GM18907 (cell line): ENCODE data around the gene LRRC75B.
"Not testable (repeated sequence)": the region's sequence is repeated elsewhere in the genome, so short reads cannot be mapped to it uniquely, and the experiment has no call there.

Source experiments
- ATAC-seq: cut with Tn5 transposase; IDR thresholded peaks from one replicate; pipeline ENCODE4 v1.9.1; 2021; ENCODE audit warnings: mild to moderate bottlenecking, moderate library complexity; ENCODE audit not compliant: unreplicated experiment

Gene LRRC75B

GRCh38 chr22:24555165-24556039, 37.5 kb downstream of the LRRC75B start, which contains the start of gene SNRPD3:
Gene SNRPD3 (plus strand): TSS chr22:24555999. CDS start chr22:24557675, 1,676 bp downstream.
- ATAC-seq: peak; percentile 71

- ATAC-seq: peak; percentile 10
Observed at GRCh38 chr22:24554313-24555164, 38.3 kb downstream of the LRRC75B start, which contains the start of gene GUCD1. Gene GUCD1 (minus strand): TSS chr22:24555138. CDS start chr22:24554991, 147 bp downstream.

- ATAC-seq: no peak
Observed at GRCh38 chr22:24553597-24554312, 39.1 kb downstream of the LRRC75B start.

DNA sequence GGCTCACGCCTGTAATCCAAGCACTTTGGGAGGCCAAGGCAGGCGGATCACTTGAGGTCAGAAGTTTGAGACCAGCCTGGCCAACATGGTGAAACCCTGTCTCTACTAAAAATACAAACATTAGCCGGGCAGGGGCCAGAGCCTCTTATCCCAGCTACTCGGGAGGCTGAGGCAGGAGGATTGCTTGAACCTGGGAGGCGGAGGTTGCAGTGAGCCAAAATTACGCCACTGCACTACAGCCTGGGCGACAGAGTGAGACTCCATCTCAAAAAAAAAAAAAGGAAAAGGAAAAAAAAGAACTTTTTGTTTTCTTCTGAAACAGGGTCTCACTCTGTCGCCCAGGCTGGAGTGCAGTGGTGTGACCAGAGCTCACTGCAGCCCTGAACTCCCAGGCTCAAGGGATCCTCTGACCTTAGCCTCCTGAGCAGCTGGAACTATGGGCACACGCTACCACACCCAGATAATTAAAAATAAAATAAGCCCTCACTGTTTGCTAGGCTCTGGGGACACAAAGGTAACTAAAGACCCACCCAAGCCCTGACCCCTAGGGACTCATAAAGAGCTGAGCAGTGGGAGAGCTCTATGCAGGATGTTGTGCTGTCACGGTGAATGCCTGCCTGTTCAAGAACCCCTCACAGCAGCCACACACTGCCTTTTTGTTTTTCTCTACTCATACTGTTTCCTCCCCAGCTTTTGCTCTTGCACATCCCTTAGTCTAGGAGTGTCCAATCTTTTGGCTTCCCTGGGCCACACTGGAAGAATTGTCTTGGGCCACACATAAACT, 40.2 kb downstream of the LRRC75B start:
- not testable (repeated sequence) for ATAC-seq

- ATAC-seq: no peak
Observed at GRCh38 chr22:24550902-24551435, 41.9 kb downstream of the LRRC75B start.

DNA sequence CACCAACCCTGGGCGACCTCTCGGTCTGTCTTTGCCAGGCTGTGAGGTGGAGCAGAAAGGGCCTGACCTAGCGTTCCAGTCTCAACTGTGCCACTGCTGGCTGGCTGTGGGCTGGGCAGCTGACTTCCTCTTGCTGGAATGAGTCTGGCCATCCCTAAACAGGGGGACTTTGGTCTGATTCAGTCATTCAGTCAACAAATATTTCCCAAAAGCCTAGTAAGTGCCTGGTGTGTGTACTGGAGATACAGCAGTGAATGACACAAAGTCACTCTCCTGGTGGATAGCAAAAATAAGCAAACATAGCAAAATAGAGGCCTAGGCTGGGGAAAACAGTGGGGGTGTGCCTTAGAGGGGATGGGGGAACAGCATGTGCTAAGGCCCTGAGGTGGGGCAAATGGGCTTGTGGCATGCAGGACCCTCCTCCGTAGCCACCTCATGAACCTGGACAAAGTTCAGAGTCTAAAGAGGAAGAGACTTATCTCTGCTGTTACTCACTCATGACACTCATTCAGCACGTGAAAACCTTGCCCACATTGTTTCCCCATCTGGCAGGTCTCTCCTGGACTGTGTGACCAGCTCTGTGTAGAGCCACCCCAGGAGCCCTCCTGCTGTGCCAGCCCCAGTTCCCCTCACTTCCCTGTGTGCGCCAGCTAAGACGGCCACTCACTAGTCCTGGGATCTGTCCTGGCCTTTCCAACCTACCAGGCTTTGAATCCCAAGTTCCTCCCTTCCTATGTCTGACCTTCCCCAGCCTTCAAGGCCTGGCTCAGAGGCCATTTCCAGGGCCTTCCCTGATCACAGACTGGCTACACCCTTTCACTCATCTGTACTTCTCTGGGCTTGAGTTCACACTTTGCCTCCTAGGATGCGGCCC, 42.6 kb downstream of the LRRC75B start:
- ATAC-seq: no peak

GRCh38 chr22:24548812-24549211, 44.1 kb downstream of the LRRC75B start:
- no peak for ATAC-seq

- ATAC-seq: no peak
Observed at GRCh38 chr22:24543679-24544243, 49.1 kb downstream of the LRRC75B start.

DNA sequence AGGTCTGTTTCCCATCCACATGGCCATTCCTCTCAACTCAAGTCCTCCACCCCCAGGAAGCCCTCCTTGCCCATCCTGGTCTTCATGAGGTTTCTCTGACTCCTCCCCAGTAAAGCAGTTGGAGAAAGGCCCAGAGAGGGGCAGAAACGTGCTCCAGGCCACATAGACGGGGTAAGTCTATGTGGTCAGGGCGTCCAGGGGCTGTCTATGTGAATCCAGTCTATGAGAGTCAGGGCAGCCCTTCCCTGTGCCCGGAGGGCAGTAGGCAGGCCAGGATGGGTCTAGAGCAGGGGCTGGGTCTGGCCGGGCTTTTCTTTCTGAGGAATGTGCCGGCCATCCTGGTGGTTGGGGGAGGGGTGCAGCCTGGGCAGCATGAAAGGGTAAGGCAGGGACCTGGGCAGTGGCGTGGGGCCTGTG, 49.7 kb downstream of the LRRC75B start:
- ATAC-seq: no peak

DNA sequence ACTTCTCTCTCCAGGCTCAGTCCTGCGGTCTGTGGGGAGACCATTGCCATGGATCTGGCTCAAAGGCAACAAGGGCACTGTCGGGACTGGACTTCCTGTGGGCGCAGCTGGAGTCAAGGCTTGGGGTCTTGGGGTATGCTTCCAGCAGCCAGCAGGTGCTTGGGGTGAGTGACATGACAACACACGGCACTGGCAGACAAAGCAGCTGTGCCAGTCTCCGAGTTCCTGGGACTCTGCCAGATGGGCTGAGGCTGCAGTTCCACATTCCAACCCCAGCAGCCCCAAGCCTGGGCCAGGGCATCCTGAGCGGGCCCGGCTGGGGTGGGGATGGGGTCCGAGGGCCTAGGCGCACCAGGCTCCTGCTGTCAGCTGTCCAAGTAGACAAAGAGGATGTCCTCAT, 50.2 kb downstream of the LRRC75B start:
- ATAC-seq: no peak

GRCh38 chr22:24541681-24542515, 51.0 kb downstream of the LRRC75B start:
- ATAC-seq: no peak

- no peak for ATAC-seq
Observed at GRCh38 chr22:24540470-24540869, 52.4 kb downstream of the LRRC75B start.

DNA sequence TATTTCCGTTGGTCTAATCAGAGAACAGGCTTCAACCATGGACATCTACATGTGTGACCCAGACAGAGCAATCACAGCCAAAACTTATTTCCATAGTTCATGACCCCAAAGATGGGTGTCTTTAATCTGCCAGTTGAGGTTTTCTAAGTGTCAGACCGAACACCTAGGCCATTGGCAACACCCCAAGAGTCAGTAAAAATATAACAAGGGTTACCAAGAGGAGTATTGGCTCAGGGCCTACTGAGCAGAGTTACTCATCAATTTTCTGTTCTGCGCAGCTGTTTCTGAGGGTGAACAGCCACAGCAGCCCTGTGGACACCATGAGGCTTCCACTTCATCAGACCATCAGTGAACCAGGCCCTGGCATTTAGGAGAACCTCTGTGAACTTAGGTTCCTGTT, 56.8 kb downstream of the LRRC75B start:
- no peak for ATAC-seq
